Measurements from ENCODE around the gene IL15.

DNA sequence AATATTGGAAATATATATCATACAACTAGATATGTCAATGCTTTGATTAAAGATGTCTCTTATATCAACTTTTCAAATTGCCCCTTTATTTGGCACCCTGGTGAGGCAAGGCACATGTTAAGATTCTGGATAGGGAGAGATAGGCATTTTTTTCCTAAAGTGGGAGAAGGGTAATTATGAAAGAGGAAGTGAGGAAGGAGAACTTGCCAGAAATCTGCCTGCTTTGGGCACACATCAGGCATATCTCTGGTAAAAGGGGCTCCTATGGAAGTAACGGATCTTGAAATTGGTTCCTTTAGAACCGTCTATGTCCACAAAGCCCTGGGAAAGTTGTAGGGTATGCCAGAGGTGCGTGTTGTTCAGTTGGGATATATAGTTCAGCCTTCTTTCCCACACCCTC, 5.7 kb downstream of the IL15 start:
- TF ChIP-seq, protein P1, sequence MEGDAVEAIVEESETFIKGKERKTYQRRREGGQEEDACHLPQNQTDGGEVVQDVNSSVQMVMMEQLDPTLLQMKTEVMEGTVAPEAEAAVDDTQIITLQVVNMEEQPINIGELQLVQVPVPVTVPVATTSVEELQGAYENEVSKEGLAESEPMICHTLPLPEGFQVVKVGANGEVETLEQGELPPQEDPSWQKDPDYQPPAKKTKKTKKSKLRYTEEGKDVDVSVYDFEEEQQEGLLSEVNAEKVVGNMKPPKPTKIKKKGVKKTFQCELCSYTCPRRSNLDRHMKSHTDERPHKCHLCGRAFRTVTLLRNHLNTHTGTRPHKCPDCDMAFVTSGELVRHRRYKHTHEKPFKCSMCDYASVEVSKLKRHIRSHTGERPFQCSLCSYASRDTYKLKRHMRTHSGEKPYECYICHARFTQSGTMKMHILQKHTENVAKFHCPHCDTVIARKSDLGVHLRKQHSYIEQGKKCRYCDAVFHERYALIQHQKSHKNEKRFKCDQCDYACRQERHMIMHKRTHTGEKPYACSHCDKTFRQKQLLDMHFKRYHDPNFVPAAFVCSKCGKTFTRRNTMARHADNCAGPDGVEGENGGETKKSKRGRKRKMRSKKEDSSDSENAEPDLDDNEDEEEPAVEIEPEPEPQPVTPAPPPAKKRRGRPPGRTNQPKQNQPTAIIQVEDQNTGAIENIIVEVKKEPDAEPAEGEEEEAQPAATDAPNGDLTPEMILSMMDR (IDR thresholded peaks at IDR 0.05), result no peak
- TF ChIP-seq POLR2A (IDR thresholded peaks at IDR 0.05), result no peak
